HEK293T (cell line): Measurements from ENCODE around the gene CCDC159.

Experiments used
- CTCF ChIA-PET: fragments of 350-600 bp; formaldehyde crosslinking; extraction: SDS; loops from one replicate; lab custom pipeline; 2021; ENCODE audit warnings: antibody characterized with exemption, inconsistent platforms; lab: Yijun Ruan, JAX
- POLR2A ChIA-PET: fragments of 350-600 bp; formaldehyde crosslinking; extraction: SDS; loops from one replicate; lab custom pipeline; 2020; ENCODE audit warnings: antibody characterized with exemption, inconsistent platforms; lab: Yijun Ruan, JAX
- DNase-seq: peaks from one replicate; pipeline ENCODE4 v3.0.0; 2012; ENCODE audit warnings: mixed read lengths; ENCODE audit errors: extremely low spot score
- ARNT ChIP-seq: fragments of 450-650 bp; IDR thresholded peaks from 2 replicates; pipeline ENCODE4 v1.6.1; 2017; ENCODE audit warnings: mild to moderate bottlenecking
- BHLHE40 ChIP-seq: fragments of 450-650 bp; IDR thresholded peaks from 2 replicates; pipeline ENCODE4 v1.6.1; 2016; ENCODE audit warnings: mild to moderate bottlenecking, moderate library complexity, borderline replicate concordance
- CTBP1 ChIP-seq: fragments of 450-650 bp; IDR thresholded peaks from 2 replicates; pipeline ENCODE4 v1.6.1; 2016; ENCODE audit warnings: borderline replicate concordance
- ELF4 ChIP-seq: fragments of 450-650 bp; IDR thresholded peaks from 2 replicates; pipeline ENCODE4 v1.6.1; 2017; ENCODE audit warnings: antibody characterized with exemption
- FOXA1 ChIP-seq: fragments of 450-650 bp; IDR thresholded peaks from 2 replicates; pipeline ENCODE4 v1.6.1; 2016; ENCODE audit warnings: mild to moderate bottlenecking
- FOXK2 ChIP-seq: fragments of 450-650 bp; IDR thresholded peaks from 2 replicates; pipeline ENCODE4 v1.6.1; 2016; ENCODE audit warnings: mild to moderate bottlenecking
- FOXM1 ChIP-seq: fragments of 450-650 bp; IDR thresholded peaks from 2 replicates; pipeline ENCODE4 v1.6.1; 2017; ENCODE audit warnings: mild to moderate bottlenecking, borderline replicate concordance
- HDGF ChIP-seq: fragments of 450-650 bp; IDR thresholded peaks from 2 replicates; pipeline ENCODE4 v1.6.1; 2017; ENCODE audit warnings: antibody characterized with exemption, borderline replicate concordance
- L3MBTL2 ChIP-seq: fragments of 450-650 bp; conservative IDR thresholded peaks from 2 replicates; pipeline ENCODE4 v1.6.1; 2016; ENCODE audit warnings: mild to moderate bottlenecking
- LEF1 ChIP-seq: fragments of 450-650 bp; IDR thresholded peaks from 2 replicates; pipeline ENCODE4 v1.6.1; 2017; ENCODE audit warnings: mild to moderate bottlenecking, borderline replicate concordance
- NFRKB ChIP-seq: fragments of 450-650 bp; IDR thresholded peaks from 2 replicates; pipeline ENCODE4 v1.6.1; 2016; ENCODE audit warnings: mild to moderate bottlenecking, moderate library complexity
- PKNOX1 ChIP-seq: fragments of 450-650 bp; IDR thresholded peaks from 2 replicates; pipeline ENCODE4 v1.6.1; 2016
- SP1 ChIP-seq: fragments of 450-650 bp; IDR thresholded peaks from 2 replicates; pipeline ENCODE4 v1.6.1; 2017
- SUZ12 ChIP-seq: fragments of 450-650 bp; IDR thresholded peaks from 2 replicates; pipeline ENCODE4 v1.6.1; 2016; ENCODE audit warnings: mild to moderate bottlenecking
- TARDBP ChIP-seq: fragments of 450-650 bp; IDR thresholded peaks from 2 replicates; pipeline ENCODE4 v1.6.1; 2016
- ZNF384 ChIP-seq: fragments of 450-650 bp; IDR thresholded peaks from 2 replicates; pipeline ENCODE4 v1.6.1; 2016

The CCDC159 gene

GRCh38 chr19:11397089-11397610, 50.8 kb downstream of the CCDC159 start:
- no peak for TF ChIP-seq L3MBTL2
- CTCF ChIA-PET, result interaction anchor here (0.7 kb wide), 1 partner anchor 14 kb away, joined by 4 read pairs; no protein-coding TSS in a partner anchor

GRCh38 chr19:11399667-11400066, 53.3 kb downstream of the CCDC159 start:
- POLR2A ChIA-PET, result interaction anchor here (0.8 kb wide), 1 partner anchor 9 kb away, joined by 3 read pairs; no protein-coding TSS in a partner anchor
- no peak for TF ChIP-seq CTBP1
- no peak for TF ChIP-seq FOXM1
- no peak for TF ChIP-seq PKNOX1
- TF ChIP-seq NFRKB, result no peak
- TF ChIP-seq ELF4, result no peak
- no peak for TF ChIP-seq ZNF384
- TF ChIP-seq HDGF, result no peak
- no peak for TF ChIP-seq SUZ12
- CTCF ChIA-PET, result no interaction called here
- no peak for DNase-seq

More at GRCh38 chr19:11397089-11397610, 50.8 kb downstream of the CCDC159 start:
- POLR2A ChIA-PET, result interaction anchor here (0.6 kb wide), 1 partner anchor 14 kb away, joined by 3 read pairs; no protein-coding TSS in a partner anchor
- no peak for DNase-seq

- ChIA-PET CTCF (no interaction called here), POLR2A (no interaction called here)
- DNase-seq, result no peak
- no peak for TF ChIP-seq ZNF384
- TF ChIP-seq ELF4, result no peak
- no peak for TF ChIP-seq NFRKB
- no peak for TF ChIP-seq ARNT
- no peak for TF ChIP-seq HDGF
- TF ChIP-seq FOXA1, result no peak
- TF ChIP-seq SP1, result no peak
- no peak for TF ChIP-seq TARDBP
- no peak for TF ChIP-seq L3MBTL2
- no peak for TF ChIP-seq BHLHE40
- no peak for TF ChIP-seq FOXK2
- TF ChIP-seq LEF1, result no peak
- no peak for TF ChIP-seq SUZ12
Observed at GRCh38 chr19:11400798-11401197, 54.5 kb downstream of the CCDC159 start.

GRCh38 chr19:11401808-11402543, 55.7 kb downstream of the CCDC159 start:
- no peak for DNase-seq
- ChIA-PET POLR2A (no interaction called here), CTCF (no interaction called here)
- TF ChIP-seq PKNOX1 (no peak), ARNT (no peak), L3MBTL2 (no peak), LEF1 (no peak), BHLHE40 (no peak), ELF4 (no peak), TARDBP (no peak), SP1 (no peak), SUZ12 (no peak), HDGF (no peak), ZNF384 (no peak), FOXK2 (no peak), CTBP1 (no peak), NFRKB (no peak)
